Jurkat, Clone E6-1 (cell line): ENCODE data around the gene NAV3.
"Not testable (repeated sequence)": the region's sequence is repeated elsewhere in the genome, so short reads cannot be mapped to it uniquely, and the experiment has no call there.

Experiments
- DNase-seq: peaks from one replicate; pipeline ENCODE4 v3.0.0-alpha.2; 2011; ENCODE audit warnings: low read depth, low spot score
- H3K4me3 ChIP-seq: 2 replicates; pipeline ENCODE4 v1.5.1; 2011; ENCODE audit warnings: mild to moderate bottlenecking, low read length, control low read depth, moderate library complexity

NAV3 gene

GRCh38 chr12:78198896-78199295 lies 368.2 kb downstream of the NAV3 start:
- H3K4me3 ChIP-seq: no peak overlapping the region
- no peak for DNase-seq

GRCh38 chr12:78199926-78200325 lies 369.2 kb downstream of the NAV3 start:
- DNase-seq: no peak

DNA sequence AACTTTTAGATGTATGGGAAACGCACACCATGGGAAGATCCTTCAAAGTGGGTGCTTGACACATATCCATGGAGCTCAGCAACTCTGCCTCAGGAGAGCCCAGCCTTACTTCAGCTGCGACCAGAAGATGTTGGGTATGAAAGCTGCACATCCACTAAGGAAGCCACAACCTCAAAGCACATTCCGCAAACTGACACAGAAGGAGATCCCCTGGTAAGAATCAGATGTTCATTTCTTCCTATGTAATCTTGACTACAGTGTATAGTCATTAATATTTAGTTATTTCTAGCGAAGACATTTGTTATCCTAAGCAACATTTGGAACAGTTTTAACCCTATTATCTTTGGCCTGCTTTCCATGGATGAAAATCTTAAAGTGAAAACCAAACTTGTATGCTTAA lies 374.2 kb downstream of the NAV3 start:
- no peak for DNase-seq
- H3K4me3 ChIP-seq: no peak overlapping the region

More at GRCh38 chr12:78199926-78200325, 369.2 kb downstream of the NAV3 start:
- H3K4me3 ChIP-seq: no peak overlapping the region

- no peak for DNase-seq
- no peak overlapping the region for H3K4me3 ChIP-seq
Measured at GRCh38 chr12:78208092-78208491, 377.4 kb downstream of the NAV3 start.

DNA sequence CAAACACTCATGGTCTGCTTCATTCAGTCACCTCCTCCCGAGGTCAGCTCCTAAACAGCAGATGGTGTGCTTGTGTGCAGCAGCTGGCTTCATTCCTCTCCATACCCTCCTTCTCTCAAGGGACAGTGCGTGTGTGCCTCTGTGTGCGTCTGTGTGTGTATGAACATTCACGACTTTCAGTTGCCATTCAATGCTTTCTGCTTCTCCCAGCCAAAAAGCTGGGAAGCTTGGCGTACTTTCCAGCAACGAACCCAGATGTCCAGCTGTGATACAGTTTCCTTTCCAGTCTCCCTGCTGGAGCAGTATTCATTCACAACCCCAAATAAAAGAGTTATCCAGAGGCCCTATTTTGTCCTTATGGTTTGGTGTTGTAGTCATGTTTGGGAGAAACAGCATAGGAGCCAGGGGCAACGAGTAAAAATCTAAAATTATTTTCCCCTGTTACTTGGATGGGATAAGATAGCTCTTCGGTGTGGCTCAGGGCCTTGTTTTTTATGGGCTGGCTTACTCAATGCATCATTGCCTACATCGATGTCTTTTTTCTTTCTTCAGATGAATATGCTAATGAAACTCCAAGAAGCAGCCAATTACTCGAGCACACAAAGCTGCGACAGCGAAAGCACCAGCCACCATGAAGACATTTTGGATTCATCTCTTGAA lies 379.3 kb downstream of the NAV3 start:
- no peak overlapping the region for H3K4me3 ChIP-seq
- no peak for DNase-seq

- no peak overlapping the region for H3K4me3 ChIP-seq
- DNase-seq: no peak
Measured at GRCh38 chr12:78210506-78210860, 379.8 kb downstream of the NAV3 start.

DNA sequence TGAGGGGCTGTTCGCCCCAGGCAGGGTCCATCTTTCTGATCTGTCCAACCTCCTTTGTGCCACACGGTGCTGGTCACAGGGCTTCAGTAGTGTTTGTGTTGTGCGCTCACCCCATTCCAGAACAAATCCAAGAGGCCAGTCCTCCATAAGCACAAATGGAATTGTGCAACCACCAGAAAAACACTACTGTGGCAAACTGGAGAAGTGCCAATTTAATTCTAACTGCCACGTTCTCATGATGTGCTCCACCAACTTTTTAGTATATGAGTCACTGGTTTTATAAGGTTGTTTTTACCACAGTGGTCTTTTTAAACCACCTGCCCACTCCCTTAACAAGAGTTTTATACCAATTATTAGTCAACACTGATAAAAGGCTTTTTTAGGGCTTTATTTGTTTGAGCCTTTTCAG lies 380.2 kb downstream of the NAV3 start:
- DNase-seq: no peak
- H3K4me3 ChIP-seq: no peak overlapping the region

GRCh38 chr12:78220811-78221210 lies 390.1 kb downstream of the NAV3 start:
- DNase-seq: no peak

DNA sequence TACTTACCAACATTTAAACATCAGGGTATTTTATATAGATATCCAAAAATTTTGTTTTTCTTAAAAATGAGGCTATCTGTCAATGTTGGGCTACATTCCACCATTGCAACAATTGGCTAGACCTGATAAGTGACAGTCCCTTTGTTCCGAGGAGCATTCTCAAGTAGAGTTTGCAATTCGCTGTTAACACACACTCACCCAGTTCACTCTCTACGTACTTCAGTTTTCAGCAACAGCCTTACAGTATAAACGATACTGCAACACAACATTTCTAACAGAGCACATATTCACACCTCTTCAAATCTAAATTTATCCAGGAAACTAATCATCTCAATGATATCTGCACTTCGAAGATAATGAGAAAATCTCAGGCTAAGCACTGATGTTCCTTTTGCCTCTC lies 393.5 kb downstream of the NAV3 start:
- DNase-seq: no peak
- no peak overlapping the region for H3K4me3 ChIP-seq

More at GRCh38 chr12:78220811-78221210, 390.1 kb downstream of the NAV3 start:
- no peak overlapping the region for H3K4me3 ChIP-seq

- no peak for DNase-seq
- H3K4me3 ChIP-seq: no peak overlapping the region
Measured at GRCh38 chr12:78226763-78227162, 396.1 kb downstream of the NAV3 start.

DNA sequence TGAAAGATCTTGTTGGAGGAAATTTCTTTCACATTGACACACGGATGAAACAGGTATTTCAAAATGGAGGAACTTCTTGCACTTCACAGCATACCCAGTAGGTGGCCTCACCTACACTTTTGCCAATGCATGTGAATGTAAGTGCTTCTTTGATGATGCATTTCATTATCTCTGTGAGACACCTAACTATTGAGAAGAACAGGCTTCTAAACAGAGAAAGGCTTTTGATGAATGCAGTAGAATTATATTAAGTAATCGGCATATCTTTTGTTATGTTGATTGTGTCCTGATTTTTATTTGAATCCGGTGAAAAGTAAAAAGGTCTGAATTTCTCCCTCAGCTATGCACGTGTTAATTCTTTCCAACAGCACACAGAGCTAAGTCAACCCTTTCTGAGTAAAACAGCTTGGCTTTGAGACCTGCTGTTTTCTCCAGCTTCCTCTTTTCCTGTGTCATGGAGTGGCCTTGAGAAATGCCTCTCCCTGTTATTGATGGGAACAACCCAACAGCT lies 399.0 kb downstream of the NAV3 start:
- peak; percentile 68 for DNase-seq
- H3K4me3 ChIP-seq: no peak overlapping the region

DNA sequence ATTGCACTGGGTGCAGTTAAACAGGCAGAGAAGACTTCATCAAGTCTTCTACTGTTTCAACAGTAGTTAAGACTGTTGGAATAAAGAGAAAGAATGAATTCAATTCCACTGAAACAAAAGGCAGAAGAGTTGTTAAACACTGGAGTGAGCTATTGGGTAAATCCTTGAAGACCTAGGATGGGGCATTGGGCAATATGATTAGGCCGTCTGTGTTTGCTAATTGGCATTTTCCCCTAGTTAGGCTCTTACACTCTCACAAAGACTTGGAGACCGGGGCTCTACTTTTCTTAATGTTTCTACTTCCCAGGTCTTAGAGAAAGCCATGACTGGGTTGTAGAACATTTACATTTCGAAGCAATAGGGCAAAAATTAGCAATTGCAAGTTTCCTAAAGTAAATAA lies 402.1 kb downstream of the NAV3 start:
- DNase-seq: no peak
- H3K4me3 ChIP-seq: no peak overlapping the region

DNA sequence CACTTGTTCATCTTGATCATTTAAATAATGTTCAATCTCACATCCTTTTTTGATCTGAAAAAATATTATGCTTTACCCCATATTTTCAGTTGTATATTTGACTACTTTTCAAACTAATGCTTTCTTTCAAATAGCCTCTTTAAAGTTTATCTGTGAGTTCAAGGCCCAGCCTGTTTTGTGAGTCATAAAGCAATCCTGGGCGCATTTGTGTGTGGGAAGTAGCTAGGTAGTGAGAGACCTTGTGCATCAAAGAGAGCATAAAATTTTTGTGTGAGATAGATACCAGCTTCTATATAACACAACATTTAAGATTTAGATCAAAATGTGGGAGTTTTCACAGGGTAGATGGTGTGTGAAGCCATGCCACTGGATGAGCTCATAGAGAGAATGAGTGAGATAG lies 405.6 kb downstream of the NAV3 start:
- no peak for DNase-seq
- H3K4me3 ChIP-seq: no peak overlapping the region

- H3K4me3 ChIP-seq: no peak overlapping the region
- no peak for DNase-seq
Measured at GRCh38 chr12:78239544-78239943, 408.9 kb downstream of the NAV3 start.

- H3K4me3 ChIP-seq: no peak overlapping the region
- DNase-seq: no peak
Measured at GRCh38 chr12:78240827-78241226, 410.1 kb downstream of the NAV3 start.

DNA sequence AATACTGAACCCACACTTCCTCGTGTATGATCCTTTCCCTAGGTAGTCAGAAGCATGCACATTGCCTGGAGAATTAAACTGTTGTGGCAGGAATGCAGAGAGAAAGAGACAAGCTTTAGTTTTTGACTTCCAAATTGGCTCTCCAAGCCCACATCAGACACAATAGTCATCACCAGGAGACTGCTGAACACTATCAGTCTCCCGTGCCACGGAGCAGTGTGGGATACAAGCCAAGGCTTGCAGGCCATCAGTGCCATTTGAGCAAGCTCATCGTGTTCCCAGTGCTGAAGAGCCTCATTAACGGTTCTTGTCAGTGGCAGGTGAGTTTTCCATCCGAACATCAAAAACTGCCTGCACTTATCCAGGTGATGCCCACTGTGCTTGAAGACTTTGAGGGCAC lies 410.8 kb downstream of the NAV3 start:
- DNase-seq: no peak
- no peak overlapping the region for H3K4me3 ChIP-seq

- no peak for DNase-seq
- H3K4me3 ChIP-seq: no peak overlapping the region
Measured at GRCh38 chr12:78244916-78245507, 414.3 kb downstream of the NAV3 start.

DNA sequence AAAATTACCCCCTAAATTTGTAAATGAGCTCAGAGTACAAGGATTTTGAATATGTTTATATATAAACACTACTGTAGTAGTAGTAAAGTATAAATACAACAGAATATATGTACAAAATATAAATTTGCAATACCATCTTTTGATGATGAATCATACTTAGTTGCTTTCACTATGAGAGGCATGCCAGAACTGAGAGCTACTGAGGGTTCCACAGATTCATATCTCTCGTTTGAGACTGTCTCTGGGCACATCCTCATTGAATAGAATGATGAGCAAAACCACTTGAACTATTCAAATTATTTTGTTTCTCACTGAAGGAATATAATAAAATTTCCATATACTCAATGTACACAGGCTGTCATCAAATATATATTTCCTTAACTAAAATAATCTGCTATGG lies 417.6 kb downstream of the NAV3 start:
- no peak for DNase-seq
- no peak overlapping the region for H3K4me3 ChIP-seq

- no peak overlapping the region for H3K4me3 ChIP-seq
- no peak for DNase-seq
Measured at GRCh38 chr12:78249578-78249977, 418.9 kb downstream of the NAV3 start.

DNA sequence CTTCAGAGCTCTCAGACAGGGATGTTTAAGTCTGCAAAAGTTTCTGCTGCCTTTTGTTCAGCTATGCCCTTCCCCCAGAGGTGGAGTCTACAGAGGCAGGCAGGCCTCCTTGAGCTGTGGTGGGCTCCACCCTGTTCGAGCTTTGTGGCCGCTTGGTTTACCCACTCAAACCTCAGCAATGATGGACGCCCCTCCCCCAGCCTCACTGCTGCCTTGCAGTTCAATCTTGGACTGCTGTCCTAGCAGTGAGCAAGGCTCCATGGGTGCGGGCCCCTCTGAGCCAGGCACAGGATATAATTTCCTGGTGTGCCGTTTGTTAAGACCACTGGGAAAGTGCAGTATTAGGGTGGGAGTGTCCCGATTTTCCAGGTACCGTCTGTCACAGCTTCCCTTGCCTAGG lies 427.0 kb downstream of the NAV3 start:
- not testable (repeated sequence) for H3K4me3 ChIP-seq, DNase-seq

DNA sequence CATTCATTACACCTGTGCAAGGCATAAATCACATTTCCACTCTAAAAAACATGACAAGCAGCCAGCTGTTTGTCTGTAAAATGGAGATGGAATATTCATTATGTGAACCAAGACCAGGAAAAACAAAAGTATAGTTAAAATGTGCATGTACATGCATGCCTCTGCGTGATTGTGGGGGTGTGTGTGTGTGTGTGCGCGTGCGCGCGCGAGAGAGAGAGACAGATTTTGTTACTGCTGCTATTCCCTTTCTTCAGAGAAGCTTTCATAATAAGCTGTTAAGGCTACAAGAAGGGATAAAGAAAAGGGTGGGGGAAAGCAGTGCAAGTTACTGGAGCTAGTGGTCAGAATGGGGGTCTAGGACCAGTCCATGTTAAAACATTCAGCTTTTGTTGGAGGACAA lies 430.3 kb downstream of the NAV3 start:
- H3K4me3 ChIP-seq: no peak overlapping the region

More for the DNA sequence above, 430.3 kb downstream of the NAV3 start:
- no peak for DNase-seq
